DND-41 (cell line): ENCODE data around the gene SNTB2.
A peak's percentile ranks its signal among the peaks of the same experiment; 100 is the strongest.
"Not testable (repeated sequence)": the region's sequence is repeated elsewhere in the genome, so short reads cannot be mapped to it uniquely, and the experiment has no call there.

ENCODE experiments used
- ATAC-seq: fragments of 200-7000 bp; cut with Tn5 transposase; 3 replicates; pipeline ENCODE4 v1.9.1; 2021; ENCODE audit warnings: low read depth; ENCODE audit not compliant: insufficient read depth
- DNase-seq: peaks from one replicate; pipeline ENCODE4 v3.0.0-alpha.2; 2020
- H2AFZ ChIP-seq: 2 replicates; pipeline ENCODE4 v1.6.0; 2012; ENCODE audit warnings: low read depth, low read length
- H3K27ac ChIP-seq: 2 replicates; pipeline ENCODE4 v1.5.1; 2012; ENCODE audit warnings: low read length, inconsistent platforms
- H3K27me3 ChIP-seq: fragments of 200-600 bp; sonication (generic); 2 replicates; pipeline ENCODE4 v1.6.0; 2012; ENCODE audit warnings: low read length, mild to moderate bottlenecking, inconsistent platforms; ENCODE audit not compliant: insufficient read depth, poor library complexity
- H3K36me3 ChIP-seq: 2 replicates; pipeline ENCODE4 v1.5.1; 2012; ENCODE audit warnings: low read length, inconsistent platforms; ENCODE audit not compliant: insufficient read depth
- H3K4me1 ChIP-seq: 2 replicates; pipeline ENCODE4 v1.5.1; 2012; ENCODE audit warnings: mild to moderate bottlenecking, low read length; ENCODE audit not compliant: insufficient read depth
- H3K4me2 ChIP-seq: 2 replicates; pipeline ENCODE4 v1.6.0; 2012; ENCODE audit warnings: mild to moderate bottlenecking, moderate library complexity, low read length, inconsistent platforms; ENCODE audit not compliant: insufficient read depth
- H3K4me3 ChIP-seq, 2 experiments: fragments of 200-600 bp in 1 of 2; shearing (Covaris generic) in 1 of 2; 2 replicates each; pipeline ENCODE4 v1.5.1; 2012 to 2016; ENCODE audit warnings: inconsistent platforms in 2 of 2, low read length in 2 of 2, mild to moderate bottlenecking in 2 of 2, low read depth in 1 of 2, moderate library complexity in 1 of 2
- H3K79me2 ChIP-seq: 2 replicates; pipeline ENCODE4 v1.6.0; 2012; ENCODE audit warnings: low read length, inconsistent platforms; ENCODE audit not compliant: insufficient read depth
- H3K9ac ChIP-seq: 2 replicates; pipeline ENCODE4 v1.6.0; 2012; ENCODE audit warnings: low read depth, mild to moderate bottlenecking, inconsistent platforms, low read length, moderate library complexity
- H3K9me3 ChIP-seq: 2 replicates; pipeline ENCODE4 v1.5.1; 2012; ENCODE audit warnings: low read length, moderate library complexity, mild to moderate bottlenecking, inconsistent platforms; ENCODE audit not compliant: insufficient read depth, severe bottlenecking
- H4K20me1 ChIP-seq: 2 replicates; pipeline ENCODE4 v1.6.0; 2012; ENCODE audit warnings: low read length; ENCODE audit not compliant: insufficient read depth
- CTCF ChIP-seq: IDR thresholded peaks from 2 replicates; pipeline ENCODE4 v1.5.1; 2012; ENCODE audit warnings: borderline replicate concordance, low read length, moderate library complexity, mild to moderate bottlenecking; ENCODE audit not compliant: poor library complexity, severe bottlenecking; ENCODE audit errors: extremely low read depth
- EZH2 ChIP-seq: IDR thresholded peaks from 3 replicates; pipeline ENCODE4 v1.6.1; 2012; ENCODE audit warnings: borderline replicate concordance, low read depth, mild to moderate bottlenecking, moderate library complexity, low read length, inconsistent platforms; ENCODE audit not compliant: severe bottlenecking

The SNTB2 gene

GRCh38 chr16:69186642-69187445 is at the start of gene SNTB2:
Gene SNTB2, plus strand, starts transcription at chr16:69187164. Its CDS starts 3 bp downstream, at chr16:69187167.
- Histone ChIP-seq H3K79me2 (peaks cover 37% of the 10 kb centered on the region), H3K9ac (peak within 1 kb of the TSS; percentile 76), H2AFZ (peak within 1 kb of the TSS; percentile 81), H3K9me3 (no peaks in the 10 kb centered on the region), H3K4me1 (peaks cover 36% of the 10 kb centered on the region), H3K27ac (peak within 1 kb of the TSS; percentile 76), H3K4me2 (peak within 1 kb of the TSS; percentile 76), H3K27me3 (no peaks in the 10 kb centered on the region), H3K36me3 (no peaks in the 10 kb centered on the region), H4K20me1 (peaks cover 20% of the 10 kb centered on the region; the same call in 1 of the 2 replicates), H3K4me3 (peak within 1 kb of the TSS; percentile 30 to 70; a peak in 3 of 4 replicates)
- DNase-seq (peak; percentile 84), ATAC-seq (peak; percentile 81)
- TF ChIP-seq EZH2 (no peak), CTCF (no peak)

DNA sequence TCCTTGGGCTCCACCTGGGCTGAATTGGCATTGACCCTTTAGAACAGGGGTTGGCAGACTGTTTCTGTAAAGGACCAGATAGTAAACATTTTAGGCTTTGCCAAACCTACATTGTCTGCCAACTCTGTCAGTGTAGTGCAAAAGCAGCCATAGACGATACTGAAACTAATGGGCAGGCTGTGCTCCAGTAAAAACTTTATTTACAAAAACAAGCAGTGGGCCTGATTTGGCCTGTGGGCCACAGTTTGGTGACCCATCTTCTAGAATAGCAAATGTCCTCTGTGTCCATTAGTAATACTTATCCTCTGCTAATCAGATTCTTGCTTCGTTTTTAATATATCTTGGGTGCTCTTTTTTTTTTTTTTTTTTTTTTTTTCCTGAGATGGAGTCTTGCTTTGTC is 48.4 kb upstream of the SNTB2 start:
- TF ChIP-seq CTCF (no peak), EZH2 (no peak)
- ATAC-seq (no peak), DNase-seq (no peak)
- H3K36me3 ChIP-seq = peaks cover 82% of the 10 kb centered on the region
- H3K27ac ChIP-seq = no peak overlapping the region
- no peak overlapping the region for H3K4me2 ChIP-seq
- H3K79me2 ChIP-seq = peaks cover 69% of the 10 kb centered on the region
- peaks cover 21% of the 10 kb centered on the region; the same call in 1 of the 2 replicates for H4K20me1 ChIP-seq
- H3K4me3 ChIP-seq = no peak overlapping the region
- no peaks in the 10 kb centered on the region for H3K9me3 ChIP-seq
- no peaks in the 10 kb centered on the region for H3K27me3 ChIP-seq
- no peak overlapping the region for H2AFZ ChIP-seq
- peaks cover 19% of the 10 kb centered on the region for H3K4me1 ChIP-seq
- H3K9ac ChIP-seq = no peak overlapping the region

DNA sequence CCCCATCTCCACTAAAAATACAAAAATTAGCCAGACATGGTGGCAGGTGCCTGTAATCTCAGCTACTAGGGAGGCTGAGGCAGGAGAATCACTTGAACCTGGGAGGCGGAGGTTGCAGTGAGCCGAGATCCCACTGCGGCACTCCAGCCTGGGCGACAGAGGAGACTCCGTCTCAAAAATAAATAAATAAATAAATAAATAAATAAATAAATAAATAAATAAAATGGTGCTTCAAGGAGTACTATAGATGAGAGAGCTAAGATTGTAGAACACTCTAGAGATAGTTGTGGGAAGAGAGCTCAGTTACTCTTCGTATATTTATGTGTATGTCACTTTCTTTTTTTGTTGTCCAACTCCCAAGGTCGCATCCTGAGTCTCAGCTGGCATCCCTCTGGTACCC is 47.5 kb upstream of the SNTB2 start:
- ATAC-seq, H3K27ac ChIP-seq: not testable (repeated sequence)

DNA sequence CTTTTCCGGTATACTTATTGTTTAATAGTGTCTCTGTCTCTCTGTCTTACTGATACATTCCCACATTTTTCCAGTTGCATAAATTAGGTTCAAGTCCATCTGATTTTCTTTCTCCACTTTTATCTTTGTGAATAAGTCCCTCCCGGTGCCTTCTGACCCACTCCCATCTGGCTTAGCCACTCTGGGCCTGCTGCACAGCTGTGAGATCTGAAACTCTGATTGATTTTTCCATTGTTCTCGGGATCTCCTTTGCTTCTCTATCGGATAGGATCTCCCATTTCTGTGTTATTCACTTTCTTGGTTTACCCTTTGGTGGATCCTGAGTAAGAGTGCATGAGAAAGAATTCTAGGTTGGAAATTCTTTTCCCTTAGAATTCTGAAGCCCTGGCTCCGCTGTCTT is 46.0 kb upstream of the SNTB2 start:
- Histone ChIP-seq H3K4me1 (no peaks in the 10 kb centered on the region; the same call in 1 of the 2 replicates), H3K4me3 (no peak overlapping the region), H2AFZ (no peak overlapping the region), H3K36me3 (peaks cover 90% of the 10 kb centered on the region), H3K79me2 (peaks cover 52% of the 10 kb centered on the region), H3K9me3 (no peaks in the 10 kb centered on the region), H3K9ac (no peak overlapping the region), H3K27me3 (no peaks in the 10 kb centered on the region), H4K20me1 (peaks cover 11% of the 10 kb centered on the region; the same call in 1 of the 2 replicates), H3K4me2 (no peak overlapping the region), H3K27ac (no peak overlapping the region)
- DNase-seq (no peak), ATAC-seq (no peak)
- TF ChIP-seq EZH2 (no peak), CTCF (no peak)

More for the DNA sequence above, 47.5 kb upstream of the SNTB2 start:
- not testable (repeated sequence) for H3K4me2 ChIP-seq, H3K4me3 ChIP-seq, H3K9me3 ChIP-seq, H2AFZ ChIP-seq, H3K27me3 ChIP-seq, DNase-seq, H3K9ac ChIP-seq
- H4K20me1 ChIP-seq = peaks cover 15% of the 10 kb centered on the region; the same call in 1 of the 2 replicates
- peaks cover 80% of the 10 kb centered on the region for H3K36me3 ChIP-seq
- peaks cover 63% of the 10 kb centered on the region for H3K79me2 ChIP-seq
- peaks cover 10% of the 10 kb centered on the region; the same call in 1 of the 2 replicates for H3K4me1 ChIP-seq
